Gastroesophageal sphincter (tissue), 3 donors: ENCODE data around the gene ETS1.

Source experiments
- POLR2A ChIP-seq, 2 donors: fragments of 450-650 bp; IDR thresholded peaks; one replicate each; pipeline ENCODE4 v1.6.1; 2017; ENCODE audit warnings: antibody characterized with exemption in 2 of 2, mild to moderate bottlenecking in 2 of 2, moderate library complexity in 1 of 2
- TF ChIP-seq, protein P1 (sequence below), 4 experiments: fragments of 200-600 bp in 2 of 4; fragments of 450-650 bp in 2 of 4; sonication (generic) in 1 of 4; IDR thresholded peaks; one replicate each; pipeline ENCODE4 v1.5.1; 2017 to 2019; ENCODE audit warnings: antibody characterized with exemption in 4 of 4, mild to moderate bottlenecking in 2 of 4, moderate library complexity in 2 of 4

DNA sequence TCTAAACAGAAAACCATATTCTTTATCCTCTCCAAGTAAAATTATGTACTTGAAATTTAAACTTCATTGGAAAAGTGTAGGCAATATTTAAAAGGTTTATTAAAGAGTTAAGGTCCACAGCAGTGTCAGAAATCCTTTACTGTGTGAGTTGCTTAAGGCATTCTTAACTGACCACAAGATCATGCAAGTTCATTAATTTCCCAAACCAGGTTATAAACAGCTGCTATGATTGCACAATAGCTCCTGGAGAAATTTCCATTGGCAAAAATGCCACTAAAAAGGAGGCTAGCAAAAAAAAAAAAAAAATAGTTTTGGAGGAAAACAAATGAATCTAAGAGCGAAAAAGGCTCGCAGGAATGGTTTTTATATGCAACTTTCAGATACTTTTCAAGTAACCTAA, 106.2 kb downstream of the ETS1 start:
- TF ChIP-seq, protein P1, sequence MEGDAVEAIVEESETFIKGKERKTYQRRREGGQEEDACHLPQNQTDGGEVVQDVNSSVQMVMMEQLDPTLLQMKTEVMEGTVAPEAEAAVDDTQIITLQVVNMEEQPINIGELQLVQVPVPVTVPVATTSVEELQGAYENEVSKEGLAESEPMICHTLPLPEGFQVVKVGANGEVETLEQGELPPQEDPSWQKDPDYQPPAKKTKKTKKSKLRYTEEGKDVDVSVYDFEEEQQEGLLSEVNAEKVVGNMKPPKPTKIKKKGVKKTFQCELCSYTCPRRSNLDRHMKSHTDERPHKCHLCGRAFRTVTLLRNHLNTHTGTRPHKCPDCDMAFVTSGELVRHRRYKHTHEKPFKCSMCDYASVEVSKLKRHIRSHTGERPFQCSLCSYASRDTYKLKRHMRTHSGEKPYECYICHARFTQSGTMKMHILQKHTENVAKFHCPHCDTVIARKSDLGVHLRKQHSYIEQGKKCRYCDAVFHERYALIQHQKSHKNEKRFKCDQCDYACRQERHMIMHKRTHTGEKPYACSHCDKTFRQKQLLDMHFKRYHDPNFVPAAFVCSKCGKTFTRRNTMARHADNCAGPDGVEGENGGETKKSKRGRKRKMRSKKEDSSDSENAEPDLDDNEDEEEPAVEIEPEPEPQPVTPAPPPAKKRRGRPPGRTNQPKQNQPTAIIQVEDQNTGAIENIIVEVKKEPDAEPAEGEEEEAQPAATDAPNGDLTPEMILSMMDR (IDR thresholded peaks at IDR 0.05): no peak
- TF ChIP-seq POLR2A (IDR thresholded peaks at IDR 0.05): no peak
